ENCODE data around the gene ROPN1L.
"Not testable (repeated sequence)": the region's sequence is repeated elsewhere in the genome, so short reads cannot be mapped to it uniquely, and the experiment has no call there.

Gene ROPN1L

DNA sequence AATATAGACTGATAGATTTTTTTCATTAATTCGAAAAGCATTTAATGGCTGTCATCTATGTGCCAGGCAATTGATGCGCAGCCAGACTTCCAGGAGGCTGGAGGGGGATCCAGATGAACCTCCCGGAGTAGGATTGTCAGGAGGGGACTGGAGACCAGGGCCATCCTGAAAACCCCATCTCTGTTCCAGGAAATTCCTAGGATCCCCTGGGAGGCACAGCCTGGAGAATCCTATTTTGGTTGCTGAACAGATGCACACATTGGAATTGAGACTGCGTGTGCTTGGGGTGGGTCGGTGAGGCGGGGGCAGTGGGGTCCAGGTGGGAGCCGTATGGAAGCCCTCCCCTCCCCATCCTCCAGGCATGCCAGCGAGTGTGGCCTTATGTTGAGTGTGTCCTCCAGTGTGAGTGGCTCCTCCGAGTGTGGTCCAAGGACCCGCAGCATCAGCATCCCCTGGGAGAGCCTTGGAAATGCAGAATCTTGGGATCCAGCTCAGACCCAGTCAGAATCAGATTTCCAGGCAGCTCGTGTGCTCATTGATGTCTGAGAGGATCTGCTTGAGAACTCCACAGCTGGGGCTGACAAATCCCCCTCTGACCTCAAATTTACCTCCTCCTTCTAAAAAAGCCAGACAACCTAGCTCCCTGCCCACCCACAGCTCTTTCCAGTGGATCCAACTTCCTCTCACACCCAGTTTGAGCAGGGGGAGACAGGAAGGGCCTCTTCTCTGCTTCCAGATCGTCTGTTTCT lies 38.7 kb downstream of the ROPN1L start:
- no peak for DNase-seq

GRCh38 chr5:10481241-10481935 lies 39.7 kb downstream of the ROPN1L start:
- no peak for DNase-seq

- DNase-seq = no peak
Measured at GRCh38 chr5:10482791-10483530, 41.3 kb downstream of the ROPN1L start.

DNA sequence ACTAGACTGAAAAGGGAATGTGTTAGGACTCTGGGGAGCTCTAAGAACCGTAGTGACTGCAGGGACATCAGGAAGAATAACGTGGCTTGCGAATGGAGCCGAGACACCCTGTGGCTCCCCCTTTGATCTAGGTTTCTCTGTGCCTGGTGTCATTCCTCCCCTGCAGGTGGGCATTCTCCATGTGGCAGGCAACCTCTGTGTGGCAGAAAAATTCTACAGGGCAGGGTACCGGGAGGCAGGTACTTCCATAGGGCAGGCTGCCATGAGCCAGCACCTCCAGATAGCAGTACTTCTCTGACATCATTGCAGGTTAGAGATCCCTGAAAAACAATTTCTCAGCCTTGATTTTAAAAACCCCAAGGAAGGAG lies 43.1 kb downstream of the ROPN1L start:
- no peak for DNase-seq

DNA sequence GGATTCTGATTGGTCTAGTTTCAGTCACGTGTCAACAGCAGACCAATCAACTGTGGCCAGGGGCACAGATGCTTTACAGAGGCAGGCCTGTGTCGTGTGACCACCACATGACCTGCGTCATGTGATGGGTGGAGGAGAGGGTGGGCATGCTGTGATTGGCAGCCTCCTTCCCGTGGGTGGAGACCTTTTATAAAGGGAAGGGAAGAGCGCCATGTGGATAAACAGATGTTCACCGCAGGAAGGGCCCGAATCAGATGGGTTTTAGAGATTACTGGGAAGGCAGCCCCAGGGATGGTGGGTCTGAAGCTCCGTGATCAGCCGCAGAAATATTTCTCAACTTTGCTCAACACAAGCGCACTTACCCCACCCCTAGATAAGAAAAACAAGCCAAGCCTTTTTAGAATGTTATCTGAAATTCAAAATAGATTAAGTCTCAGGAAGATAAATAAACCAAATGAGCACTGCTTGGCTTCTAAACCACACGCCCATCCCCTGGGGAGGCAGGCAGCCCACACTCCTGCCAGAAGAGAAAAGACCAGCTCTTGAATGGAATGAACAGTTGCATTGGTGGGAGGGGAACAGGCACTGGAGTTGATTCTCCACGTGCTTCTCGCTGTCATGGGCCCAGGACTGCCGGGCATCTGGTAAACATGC lies 43.6 kb downstream of the ROPN1L start:
- DNase-seq = no peak

DNA sequence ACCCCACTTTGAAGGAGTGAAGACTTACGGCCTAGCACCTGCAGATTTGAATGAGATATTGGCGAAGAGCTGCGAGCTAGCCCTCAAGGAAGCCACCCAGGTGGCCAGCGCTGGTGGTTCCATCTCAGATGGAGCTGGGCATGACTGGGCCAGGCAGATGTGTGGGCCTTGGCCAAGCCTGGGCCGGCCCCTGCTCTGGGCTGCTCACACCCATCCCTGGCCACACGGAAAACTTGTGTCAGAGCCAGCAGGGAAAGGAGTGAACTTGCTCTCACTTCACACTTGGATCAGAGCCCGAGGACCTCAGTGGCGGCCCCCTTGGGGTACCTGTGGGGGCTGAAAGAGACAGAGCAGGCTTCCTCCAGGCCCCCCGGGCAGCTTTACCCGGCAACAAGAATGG lies 44.2 kb downstream of the ROPN1L start:
- DNase-seq = no peak

DNA sequence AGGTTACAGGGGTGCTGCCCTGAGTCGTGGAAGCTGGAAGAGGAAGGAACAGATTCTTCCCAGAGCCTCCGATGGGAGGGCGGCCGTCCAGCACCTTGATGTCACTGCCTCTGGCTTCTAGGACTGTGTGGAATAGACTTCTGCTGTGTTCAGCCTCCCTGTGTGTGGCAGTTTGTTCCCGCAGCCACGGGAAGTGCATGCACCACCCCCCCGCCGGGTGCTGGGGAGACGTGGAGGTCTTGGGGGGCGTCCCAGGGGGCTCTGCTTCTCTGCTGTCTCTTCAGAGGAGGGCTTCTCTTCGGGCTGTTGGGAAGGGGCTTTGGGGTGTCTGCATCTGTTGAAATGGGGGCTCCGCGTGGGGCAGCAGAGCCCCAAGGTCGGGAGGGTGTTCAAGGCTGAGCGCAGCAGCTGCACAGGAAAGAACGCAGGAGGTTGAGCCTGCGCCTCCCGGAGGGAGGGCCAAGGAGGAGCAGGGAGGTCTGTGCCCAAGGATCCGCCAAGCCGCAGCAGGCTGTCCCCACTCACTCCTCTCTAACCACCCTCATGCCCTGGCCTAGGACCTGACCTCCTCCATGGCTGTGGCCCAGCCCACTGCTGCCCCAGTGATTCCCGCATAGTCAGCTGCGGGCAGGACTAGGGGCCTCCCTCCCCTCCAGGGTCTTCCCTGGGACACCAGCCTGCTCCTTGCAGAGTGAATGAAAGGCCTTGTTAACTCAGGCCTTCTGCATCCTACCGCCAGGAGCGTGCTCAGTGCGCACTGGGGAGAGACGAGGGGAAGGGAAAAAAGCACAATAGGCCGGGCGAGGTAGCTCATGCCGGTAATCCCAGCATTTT lies 45.0 kb downstream of the ROPN1L start:
- DNase-seq = no peak

DNA sequence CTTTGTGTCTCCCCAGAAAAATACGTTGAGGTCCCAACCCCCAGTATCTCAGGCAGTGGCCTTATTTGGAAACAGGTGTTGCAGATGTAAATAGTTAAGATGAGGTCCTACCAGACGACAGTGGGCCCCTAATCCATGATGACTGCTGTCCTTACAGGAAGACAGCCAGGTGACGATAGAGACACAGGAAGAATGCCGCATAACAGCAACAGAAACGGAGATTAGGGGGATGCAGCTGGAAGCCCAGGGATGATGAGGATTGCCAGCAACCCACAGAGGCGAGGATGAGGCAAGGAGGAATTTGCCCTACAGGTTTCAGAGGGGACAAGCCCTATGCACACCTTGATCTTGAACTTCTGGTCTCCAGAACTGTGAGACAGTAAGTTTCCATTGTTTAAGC lies 46.5 kb downstream of the ROPN1L start:
- DNase-seq = no peak

DNA sequence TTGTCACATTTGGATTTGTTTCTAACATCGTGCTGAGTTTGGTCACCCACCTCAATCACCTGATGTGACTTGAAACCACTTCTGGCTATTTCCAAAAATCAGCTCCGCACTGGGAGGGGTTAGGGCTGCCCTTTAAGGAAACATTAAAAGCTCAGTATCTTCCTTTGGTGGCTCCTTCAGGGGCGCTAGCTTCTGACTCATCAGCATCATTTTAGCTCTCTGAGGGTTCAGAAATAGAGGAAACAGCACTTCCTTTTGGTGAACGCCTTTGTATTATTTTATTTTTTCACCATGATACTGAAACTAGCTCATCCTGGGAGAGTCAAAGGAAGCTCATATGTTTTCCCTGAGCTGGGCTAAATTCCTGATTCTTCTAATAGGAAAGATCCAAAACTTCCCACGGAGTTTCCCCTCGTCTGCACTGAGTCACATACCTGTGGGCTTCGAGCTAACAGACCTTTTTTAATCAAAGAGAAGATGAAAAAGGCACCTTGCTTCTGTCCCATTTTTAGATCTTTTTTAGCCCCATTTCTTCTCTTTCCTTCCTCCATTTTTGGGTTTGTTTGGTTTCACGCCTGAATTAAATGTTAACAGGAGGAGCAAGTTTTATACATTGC lies 48.2 kb downstream of the ROPN1L start:
- DNase-seq = no peak

- no peak for DNase-seq
Measured at GRCh38 chr5:10490927-10491672, 49.4 kb downstream of the ROPN1L start.

DNA sequence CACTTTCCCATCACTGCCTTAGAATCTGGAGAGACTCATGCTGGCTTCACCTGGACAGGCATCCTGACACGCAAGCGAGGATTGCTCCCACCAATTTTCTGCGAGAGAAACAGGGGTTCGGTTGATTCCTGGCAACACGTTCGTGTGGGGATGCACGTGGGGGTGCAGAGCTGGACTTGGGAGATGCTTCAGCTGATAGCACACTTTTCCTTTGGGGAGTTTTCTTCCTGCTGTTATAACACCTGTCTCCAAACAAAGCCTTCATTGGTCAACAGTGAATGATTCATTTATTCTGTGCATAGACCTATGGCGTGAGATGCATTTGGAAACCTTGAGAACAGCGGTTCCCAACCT lies 50.0 kb downstream of the ROPN1L start:
- no peak for DNase-seq

DNA sequence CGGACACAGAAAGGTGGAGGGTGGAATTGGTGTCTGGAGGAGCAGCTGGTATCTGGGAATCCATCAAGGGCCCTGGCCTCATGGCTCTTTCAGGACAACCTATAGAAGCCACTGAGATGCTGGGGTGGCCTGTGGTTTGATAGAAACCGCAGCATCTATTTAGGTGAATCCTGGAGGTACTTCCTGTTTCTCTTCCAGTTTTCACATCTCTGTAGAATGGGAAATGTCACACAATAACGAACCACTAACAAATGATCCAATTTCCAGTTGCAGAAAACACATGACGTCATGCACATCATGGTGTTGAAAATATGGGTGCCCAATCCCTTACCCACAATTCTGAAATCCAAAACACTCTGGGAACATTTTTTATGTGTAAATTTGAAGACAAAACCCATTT lies 52.2 kb downstream of the ROPN1L start:
- DNase-seq = no peak

GRCh38 chr5:10494497-10494896 lies 52.8 kb downstream of the ROPN1L start:
- DNase-seq = not testable (repeated sequence)

- no peak for DNase-seq
Measured at GRCh38 chr5:10497554-10497953, 55.9 kb downstream of the ROPN1L start.

DNA sequence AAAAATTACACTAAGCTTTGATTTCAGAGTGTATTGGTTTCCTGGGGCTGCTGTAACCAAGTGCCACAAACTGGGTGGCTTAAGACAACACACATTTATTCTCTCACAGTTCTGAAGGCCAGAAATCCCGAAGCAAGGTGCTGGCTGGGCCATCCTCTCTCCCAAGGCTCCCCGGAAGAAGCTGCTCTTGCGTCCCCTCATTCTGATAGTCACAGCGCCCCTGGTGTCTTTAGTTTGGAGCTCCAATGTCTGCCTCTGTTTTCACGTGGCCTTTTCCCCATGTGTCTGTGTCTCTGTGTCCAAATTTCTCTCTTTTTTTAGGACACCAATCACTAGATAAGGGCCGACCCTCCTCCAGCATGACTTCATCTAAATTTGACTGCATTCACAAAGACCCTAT lies 56.7 kb downstream of the ROPN1L start:
- no peak for DNase-seq

GRCh38 chr5:10499066-10499465 lies 57.4 kb downstream of the ROPN1L start:
- DNase-seq = no peak

DNA sequence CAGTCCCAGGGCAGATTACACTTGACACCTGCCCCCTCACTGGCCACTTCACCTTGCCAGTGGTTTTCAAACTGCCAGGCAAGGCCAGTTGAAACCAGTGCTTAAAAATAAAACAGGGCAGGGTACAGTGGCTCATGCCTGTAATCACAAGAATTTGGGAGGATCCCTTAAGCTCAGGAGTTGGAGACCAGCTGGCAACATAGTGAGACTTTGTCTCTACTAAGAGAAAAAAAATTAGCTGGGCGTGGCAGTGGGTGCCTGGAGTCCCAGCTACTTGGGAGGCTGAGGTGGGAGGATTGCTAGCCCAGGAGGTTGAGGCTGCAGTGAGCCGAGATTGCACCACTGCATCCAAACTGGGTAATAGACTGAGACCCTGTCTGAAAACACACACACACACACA lies 58.1 kb downstream of the ROPN1L start:
- no peak for DNase-seq

DNA sequence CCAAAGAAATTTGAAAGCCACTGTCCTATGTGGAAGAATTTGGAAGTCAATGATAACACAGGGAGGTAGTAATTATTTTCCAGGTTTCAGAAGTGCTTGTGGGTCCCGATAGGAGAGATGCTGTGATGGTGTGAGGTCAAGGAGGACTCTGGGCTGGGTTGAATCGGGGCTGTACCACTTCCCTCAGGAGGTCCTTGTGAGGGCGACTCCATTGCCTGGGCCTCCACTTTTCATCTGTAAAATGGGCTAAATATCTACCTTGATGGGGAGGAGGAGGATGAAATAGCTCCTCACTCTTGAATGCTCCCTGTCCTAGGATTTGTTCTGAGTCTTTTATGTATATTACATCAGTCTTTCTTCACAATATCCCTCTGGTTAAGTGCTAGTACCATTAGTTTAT lies 59.0 kb downstream of the ROPN1L start:
- no peak for DNase-seq

DNA sequence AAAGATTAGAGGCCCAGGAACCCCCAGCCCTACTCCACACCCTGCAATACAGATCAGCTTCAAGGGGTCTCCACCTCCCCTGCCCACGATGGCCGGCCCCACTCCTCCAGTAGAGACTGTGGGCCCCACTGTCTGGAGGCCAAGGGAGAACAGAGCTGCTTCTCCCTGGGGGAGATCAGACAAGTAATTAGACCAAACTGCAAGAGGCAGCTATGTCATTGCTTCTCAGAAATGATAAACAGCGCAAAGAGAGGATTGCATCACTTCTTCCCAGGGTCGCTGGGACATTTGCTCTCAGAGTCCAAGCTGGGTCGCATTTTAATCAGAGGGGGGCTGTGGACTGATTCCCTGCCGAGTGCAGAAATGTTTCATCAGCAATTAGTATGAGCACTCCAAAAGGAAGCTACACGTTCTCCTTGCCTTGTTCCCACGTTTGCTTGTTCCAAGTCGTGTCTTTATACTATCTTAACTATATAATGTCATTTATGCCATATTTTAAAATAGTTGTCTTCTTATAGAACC lies 59.9 kb downstream of the ROPN1L start:
- no peak for DNase-seq

GRCh38 chr5:10502130-10502529 lies 60.5 kb downstream of the ROPN1L start:
- DNase-seq = no peak

- no peak for DNase-seq
Measured at GRCh38 chr5:10502578-10502977, 60.9 kb downstream of the ROPN1L start.

Data from NCI-H1092 treated with DMSO at 0.1 percent for 48 hours (cell line).